ENCODE measurements around the gene MAP1LC3B2.

- TF ChIP-seq CTCF (conservative IDR thresholded peaks at IDR 0.05; ENCODE audit: low read length) (no peak), EZH2phosphoT487 (IDR thresholded peaks at IDR 0.05; ENCODE audit: borderline replicate concordance) (no peak)
Measured at GRCh38 chr12:116539905-116540482, 19.2 kb upstream of the MAP1LC3B2 start.

All from Loucy (cell line).